Endodermal cell (in vitro differentiated cells): ENCODE results near the gene FHAD1. TPM values are rescaled to one million over a fixed set of nuclear protein-coding genes. Genes with fewer than 3 reads are reported as not detected.

Source experiments
- DNase-seq: peaks from one replicate; pipeline ENCODE4 v3.0.0-alpha.2; 2017
- H3K27ac ChIP-seq: 2 replicates; pipeline ENCODE4 v1.5.1; 2013; ENCODE audit warnings: mild to moderate bottlenecking, low read depth, low read length, moderate library complexity
- H3K27me3 ChIP-seq: 2 replicates; pipeline ENCODE4 v1.6.1; 2013; ENCODE audit warnings: mild to moderate bottlenecking, low read length, moderate library complexity; ENCODE audit not compliant: insufficient read depth, control insufficient read depth, poor library complexity, severe bottlenecking
- H3K36me3 ChIP-seq: 2 replicates; pipeline ENCODE4 v1.7.0; 2013; ENCODE audit warnings: mild to moderate bottlenecking, low read length, moderate library complexity; ENCODE audit not compliant: control insufficient read depth, insufficient read depth
- H3K4me1 ChIP-seq: one replicate; pipeline ENCODE4 v1.7.0; 2013; ENCODE audit warnings: low read length; ENCODE audit not compliant: control insufficient read depth, insufficient read depth
- H3K4me3 ChIP-seq: 2 replicates; pipeline ENCODE4 v1.5.1; 2013; ENCODE audit warnings: mild to moderate bottlenecking, low read length, moderate library complexity
- H3K9ac ChIP-seq: 2 replicates; pipeline ENCODE4 v1.6.1; 2013; ENCODE audit warnings: mild to moderate bottlenecking, low read length, moderate library complexity; ENCODE audit not compliant: poor library complexity, severe bottlenecking; ENCODE audit errors: extremely low read depth
- H3K9me3 ChIP-seq: 2 replicates; pipeline ENCODE4 v1.6.1; 2013; ENCODE audit warnings: mild to moderate bottlenecking, low read length, moderate library complexity; ENCODE audit not compliant: control insufficient read depth
- H3K27ac Mint-ChIP-seq: 2 replicates; pipeline ENCODE4 v1.8.0; 2020; ENCODE audit warnings: mixed read lengths
- H3K27me3 Mint-ChIP-seq: 2 replicates; pipeline ENCODE4 v1.8.0; 2021; ENCODE audit warnings: mild to moderate bottlenecking, mixed read lengths; ENCODE audit not compliant: insufficient read depth
- H3K36me3 Mint-ChIP-seq: 2 replicates; pipeline ENCODE4 v1.8.0; 2020; ENCODE audit warnings: low read depth, mixed read lengths
- H3K4me1 Mint-ChIP-seq: 2 replicates; pipeline ENCODE4 v1.8.0; 2020; ENCODE audit warnings: mixed read lengths
- H3K4me3 Mint-ChIP-seq: 2 replicates; pipeline ENCODE4 v1.8.0; 2020; ENCODE audit warnings: mild to moderate bottlenecking, moderate library complexity, mixed read lengths
- H3K9me3 Mint-ChIP-seq: 2 replicates; pipeline ENCODE4 v1.8.0; 2020; ENCODE audit warnings: mild to moderate bottlenecking, mixed read lengths
- CTCF ChIP-seq: fragments of 200-600 bp; sonication (generic); conservative IDR thresholded peaks from 2 replicates; pipeline ENCODE4 v1.5.0; 2021; ENCODE audit warnings: antibody characterized with exemption, mild to moderate bottlenecking
- WGBS, 2 experiments: methylation state at CpG; one replicate each; pipeline versions ENCODE4 v1.1.5 to v1.1.7; 2013; ENCODE audit warnings: missing lambda C conversion rate in 2 of 2, mixed read lengths in 1 of 2; ENCODE audit not compliant: insufficient coverage in 1 of 2, insufficient read length in 1 of 2; 5-methylcytosine and 5-hydroxymethylcytosine counted together
- total RNA-seq, 2 donors: library from RNA; stranded (reverse); fragmentation: NEBNext Ultra II Directional in 1 of 2; extraction: Animal tissue kit (Norgen Biotek cat#: 25700) in 1 of 2; gene quantifications; 2 replicates in 1 of 2; 3 replicates in 1 of 2; pipeline ENCODE4 v1.2.1, GENCODE V29; 2021

FHAD1 gene
- total RNA-seq, 2 donors from 2014 or later = 2.9 to 3.6 TPM

GRCh38 chr1:15394258-15394690 is 147.3 kb downstream of the FHAD1 start:
- Histone ChIP-seq H3K27me3 (no peaks in the 10 kb centered on the region), H3K4me1 (no peaks in the 10 kb centered on the region), H3K9me3 (peaks cover 2% of the 10 kb centered on the region), H3K4me3 (no peak overlapping the region), H3K27ac (no peak overlapping the region), H3K36me3 (no peaks in the 10 kb centered on the region), H3K9ac (no peak overlapping the region)
- H3K27me3 Mint-ChIP-seq = peaks cover 6% of the 10 kb centered on the region
- peaks cover 7% of the 10 kb centered on the region for H3K4me1 Mint-ChIP-seq
- TF ChIP-seq CTCF = no peak
- no peak overlapping the region for H3K4me3 Mint-ChIP-seq
- DNase-seq = no peak
- H3K9me3 Mint-ChIP-seq = peaks cover 7% of the 10 kb centered on the region
- WGBS, 2 experiments = 50 to 65% methylated on average over 1 to 3 of the region's 3 CpGs
- H3K27ac Mint-ChIP-seq = no peak overlapping the region
- no peaks in the 10 kb centered on the region for H3K36me3 Mint-ChIP-seq

GRCh38 chr1:15397236-15397635 is 150.2 kb downstream of the FHAD1 start:
- TF ChIP-seq CTCF = no peak

GRCh38 chr1:15399710-15400109 is 152.7 kb downstream of the FHAD1 start:
- no peak for TF ChIP-seq CTCF
- Mint-ChIP-seq H3K27ac (no peak overlapping the region), H3K9me3 (peaks cover 23% of the 10 kb centered on the region), H3K27me3 (no peaks in the 10 kb centered on the region), H3K4me1 (peaks cover 18% of the 10 kb centered on the region), H3K4me3 (no peak overlapping the region), H3K36me3 (peaks cover 7% of the 10 kb centered on the region)
- H3K9me3 ChIP-seq = peaks cover 14% of the 10 kb centered on the region
- H3K36me3 ChIP-seq = no peaks in the 10 kb centered on the region
- DNase-seq = no peak
- peak overlapping the region; percentile 54 for H3K4me3 ChIP-seq
- H3K9ac ChIP-seq = no peak overlapping the region
- 93 to 100% methylated on average over 2 of the region's 2 CpGs for WGBS, 2 experiments
- H3K27me3 ChIP-seq = no peaks in the 10 kb centered on the region
- H3K27ac ChIP-seq = no peak overlapping the region
- H3K4me1 ChIP-seq = peaks cover 8% of the 10 kb centered on the region

More at GRCh38 chr1:15397236-15397635, 150.2 kb downstream of the FHAD1 start:
- Histone ChIP-seq H3K9me3 (peaks cover 14% of the 10 kb centered on the region), H3K27me3 (no peaks in the 10 kb centered on the region), H3K4me1 (peaks cover 6% of the 10 kb centered on the region), H3K9ac (no peak overlapping the region), H3K27ac (no peak overlapping the region), H3K36me3 (no peaks in the 10 kb centered on the region), H3K4me3 (no peak overlapping the region)
- no peaks in the 10 kb centered on the region for H3K27me3 Mint-ChIP-seq
- WGBS, 2 experiments = 88 to 95% methylated on average over 1 to 2 of the region's 2 CpGs
- H3K4me3 Mint-ChIP-seq = no peak overlapping the region
- H3K36me3 Mint-ChIP-seq = peaks cover 7% of the 10 kb centered on the region
- no peak for DNase-seq
- peaks cover 21% of the 10 kb centered on the region for H3K4me1 Mint-ChIP-seq
- H3K27ac Mint-ChIP-seq = no peak overlapping the region
- peaks cover 23% of the 10 kb centered on the region for H3K9me3 Mint-ChIP-seq
